ENCODE measurements around the gene RHD. TPM values are rescaled to one million over a fixed set of nuclear protein-coding genes. Genes with fewer than 3 reads are reported as not detected.
"Not testable (repeated sequence)": the region's sequence is repeated elsewhere in the genome, so short reads cannot be mapped to it uniquely, and the experiment has no call there.

The RHD gene
- total RNA-seq, 1 donor from 2014 or later = 0.13 TPM

GRCh38 chr1:25304936-25305335, 32.6 kb downstream of the RHD start:
- peak in 1 of 2 donors; percentile 69 for DNase-seq (ENCODE audit: low read depth in 2 of 2)

GRCh38 chr1:25308168-25308567, 35.9 kb downstream of the RHD start:
- DNase-seq (ENCODE audit: low read depth in 2 of 2) = not testable (repeated sequence)

- DNase-seq (ENCODE audit: low read depth in 2 of 2) = not testable (repeated sequence)
Observed at GRCh38 chr1:25309085-25309484, 36.8 kb downstream of the RHD start.

GRCh38 chr1:25309486-25309885, 37.2 kb downstream of the RHD start:
- DNase-seq (ENCODE audit: low read depth in 2 of 2) = not testable (repeated sequence)

- DNase-seq (ENCODE audit: low read depth in 2 of 2) = not testable (repeated sequence)
Observed at GRCh38 chr1:25312806-25313470, 40.6 kb downstream of the RHD start.

- DNase-seq (ENCODE audit: low read depth in 2 of 2) = peak; percentile 55 to 92
Observed at GRCh38 chr1:25320314-25320938, 48.1 kb downstream of the RHD start.

- not testable (repeated sequence) for DNase-seq (ENCODE audit: low read depth in 2 of 2)
Observed at GRCh38 chr1:25322127-25322526, 49.8 kb downstream of the RHD start.

- DNase-seq (ENCODE audit: low read depth in 2 of 2) = not testable (repeated sequence)
Observed at GRCh38 chr1:25324407-25324806, 52.1 kb downstream of the RHD start.

GRCh38 chr1:25327864-25328790, 55.8 kb downstream of the RHD start:
- not testable (repeated sequence) for DNase-seq (ENCODE audit: low read depth in 2 of 2)

GRCh38 chr1:25328791-25329185, 56.5 kb downstream of the RHD start:
- DNase-seq (ENCODE audit: low read depth in 2 of 2) = not testable (repeated sequence)

GRCh38 chr1:25329336-25329735, 57.0 kb downstream of the RHD start:
- DNase-seq (ENCODE audit: low read depth in 2 of 2) = not testable (repeated sequence)

GRCh38 chr1:25329950-25330349, 57.6 kb downstream of the RHD start:
- not testable (repeated sequence) for DNase-seq (ENCODE audit: low read depth in 2 of 2)

GRCh38 chr1:25336922-25337354, 64.6 kb downstream of the RHD start:
- DNase-seq (ENCODE audit: low read depth in 2 of 2) = not testable (repeated sequence)

GRCh38 chr1:25337483-25338187, 65.3 kb downstream of the RHD start:
- DNase-seq (ENCODE audit: low read depth in 2 of 2) = not testable (repeated sequence)

GRCh38 chr1:25338188-25338981, 66.1 kb downstream of the RHD start, which contains the start of gene TMEM50A:
Gene TMEM50A (plus strand): TSS chr1:25338334. CDS start chr1:25340487, 2,153 bp downstream.
- DNase-seq (ENCODE audit: low read depth in 2 of 2) = peak; percentile 69 to 87

GRCh38 chr1:25338986-25339385, 66.7 kb downstream of the RHD start:
- DNase-seq (ENCODE audit: low read depth in 2 of 2) = peak in 1 of 2 donors; percentile 11

GRCh38 chr1:25341746-25342145, 69.4 kb downstream of the RHD start:
- no peak for DNase-seq (ENCODE audit: low read depth in 2 of 2)

GRCh38 chr1:25342846-25343245, 70.5 kb downstream of the RHD start:
- no peak for DNase-seq (ENCODE audit: low read depth in 2 of 2)

- no peak for DNase-seq (ENCODE audit: low read depth in 2 of 2)
Observed at GRCh38 chr1:25343872-25344271, 71.6 kb downstream of the RHD start.

- DNase-seq (ENCODE audit: low read depth in 2 of 2) = no peak
Observed at GRCh38 chr1:25347556-25347955, 75.2 kb downstream of the RHD start.

All from dermis microvascular lymphatic vessel endothelial cell (primary cell).